GM08714 (cell line): ENCODE measurements around the gene SLC9A5.

Experiments used
- H3K4me3 ChIP-seq: fragments of 200-500 bp; sonication (Bioruptor generic); 2 replicates; pipeline ENCODE4 v1.5.1; 2014; ENCODE audit warnings: mild to moderate bottlenecking, low read length, inconsistent platforms
- ZNF274 ChIP-seq: IDR thresholded peaks from 2 replicates; pipeline ENCODE4 v1.6.1; 2012; ENCODE audit warnings: mild to moderate bottlenecking, low read depth, low read length

SLC9A5 gene

DNA sequence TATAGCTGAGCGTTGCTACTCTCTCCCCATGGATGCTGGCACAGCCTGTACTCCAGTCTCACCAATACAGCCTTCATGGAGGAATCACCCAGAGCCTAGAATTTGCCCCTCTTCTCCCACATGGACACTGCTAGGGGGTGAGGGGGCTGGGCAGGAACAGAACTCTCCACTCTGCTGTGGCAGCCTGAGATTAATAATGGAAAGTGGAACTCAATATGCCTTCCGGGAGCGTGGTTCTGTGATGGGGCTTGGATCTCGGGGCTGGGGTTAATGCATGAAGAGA is 1.2 kb downstream of the SLC9A5 start:
- no peak for TF ChIP-seq ZNF274
- no peak overlapping the region for H3K4me3 ChIP-seq

DNA sequence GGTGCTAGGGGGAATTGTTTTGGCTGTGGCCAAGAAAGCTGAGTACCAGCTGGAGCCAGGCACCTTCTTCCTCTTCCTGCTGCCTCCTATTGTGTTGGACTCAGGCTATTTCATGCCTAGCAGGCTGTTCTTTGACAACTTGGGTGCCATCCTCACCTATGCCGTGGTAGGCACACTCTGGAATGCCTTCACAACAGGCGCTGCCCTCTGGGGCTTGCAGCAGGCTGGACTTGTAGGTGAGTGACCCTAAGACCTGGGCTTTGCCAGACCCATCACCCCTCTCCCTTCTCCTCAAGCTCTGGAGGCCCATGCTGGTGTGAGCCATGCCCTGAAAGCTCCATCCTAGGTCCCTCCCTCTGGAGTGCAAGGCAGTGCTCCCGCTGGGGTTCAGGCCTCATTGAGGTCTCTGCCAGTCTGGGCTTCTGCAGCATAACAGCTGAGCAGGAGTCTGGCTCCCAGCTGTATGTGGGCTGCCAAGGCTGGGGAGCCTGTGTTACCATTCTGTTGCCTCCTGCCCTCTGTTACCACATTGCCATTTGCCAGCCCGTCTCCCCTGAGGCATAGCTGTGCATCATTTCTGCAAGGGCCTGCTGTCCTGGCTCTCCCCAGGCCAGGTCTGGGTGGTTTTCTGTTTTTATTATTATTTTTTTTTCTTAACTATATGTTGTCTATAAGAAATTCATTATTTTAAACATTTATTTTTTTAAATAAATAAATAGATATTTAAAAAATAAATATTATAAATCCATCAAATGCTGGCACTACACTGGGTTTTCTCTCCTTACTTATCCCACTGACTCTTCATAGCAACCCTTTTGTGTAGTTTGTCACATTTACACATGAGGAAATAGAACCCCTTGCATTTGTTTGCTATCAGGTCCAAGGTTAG is 4.1 kb downstream of the SLC9A5 start:
- no peak for TF ChIP-seq ZNF274

DNA sequence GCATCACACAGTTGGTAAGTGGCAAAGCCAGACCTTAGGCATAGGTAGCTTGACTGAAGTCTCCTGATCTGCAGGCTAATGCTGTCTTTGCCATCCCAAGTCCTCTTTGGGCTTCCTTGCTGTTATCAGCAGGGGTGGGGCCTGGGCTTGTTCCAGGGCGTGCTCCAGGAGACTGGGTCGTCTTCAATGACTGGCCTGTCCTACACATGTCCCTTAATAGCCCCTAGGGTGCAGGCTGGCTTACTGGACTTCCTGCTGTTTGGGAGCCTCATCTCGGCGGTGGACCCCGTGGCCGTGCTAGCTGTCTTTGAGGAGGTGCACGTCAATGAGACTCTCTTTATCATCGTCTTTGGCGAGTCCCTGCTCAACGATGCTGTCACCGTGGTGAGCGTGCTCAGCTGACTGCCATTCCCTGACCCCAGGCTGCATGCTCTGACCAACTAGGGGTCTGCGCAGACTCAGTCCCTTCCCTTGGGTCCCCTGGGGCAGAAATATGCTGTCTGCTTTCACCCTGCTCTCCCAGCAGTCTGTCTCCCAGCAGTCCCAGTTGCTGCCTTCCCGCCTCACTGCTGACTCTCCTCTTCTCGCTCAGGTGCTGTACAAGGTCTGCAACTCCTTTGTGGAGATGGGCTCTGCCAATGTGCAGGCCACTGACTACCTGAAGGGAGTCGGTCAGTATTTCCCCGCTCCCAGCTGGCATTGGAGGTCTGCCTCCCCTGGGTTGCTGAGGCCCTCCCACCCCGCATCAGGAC is 6.2 kb downstream of the SLC9A5 start:
- TF ChIP-seq ZNF274, result no peak
- no peak overlapping the region for H3K4me3 ChIP-seq

More for the DNA sequence above, 4.1 kb downstream of the SLC9A5 start:
- no peak overlapping the region for H3K4me3 ChIP-seq

DNA sequence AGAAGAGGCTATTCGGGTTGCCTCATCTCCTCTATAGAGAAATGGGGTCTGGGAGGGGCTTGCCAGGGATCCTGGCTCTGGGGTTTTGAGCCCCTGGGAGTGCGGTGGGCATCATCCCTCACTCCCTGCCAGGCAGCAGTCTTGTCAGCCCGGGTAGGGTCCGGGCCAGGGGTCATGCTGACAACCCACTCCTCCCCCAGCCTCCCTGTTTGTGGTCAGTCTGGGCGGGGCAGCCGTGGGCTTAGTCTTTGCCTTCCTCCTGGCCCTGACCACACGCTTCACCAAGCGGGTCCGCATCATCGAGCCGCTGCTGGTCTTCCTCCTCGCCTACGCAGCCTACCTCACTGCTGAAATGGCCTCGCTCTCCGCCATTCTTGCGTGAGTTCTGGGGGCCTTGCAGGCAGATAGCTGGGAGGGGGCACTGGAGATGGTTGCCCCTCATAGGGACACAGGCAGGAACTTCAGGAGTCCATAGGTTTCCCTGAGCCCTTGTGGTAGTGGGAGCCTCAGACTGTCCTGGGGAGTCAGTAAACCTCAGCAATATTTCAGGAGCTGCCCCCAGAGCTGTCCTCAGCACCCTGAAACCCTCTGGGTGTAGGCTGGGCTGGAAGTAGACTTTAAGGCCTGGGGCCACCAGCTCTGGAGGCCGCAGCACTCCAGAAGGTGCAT is 6.9 kb downstream of the SLC9A5 start:
- no peak overlapping the region for H3K4me3 ChIP-seq
- no peak for TF ChIP-seq ZNF274

DNA sequence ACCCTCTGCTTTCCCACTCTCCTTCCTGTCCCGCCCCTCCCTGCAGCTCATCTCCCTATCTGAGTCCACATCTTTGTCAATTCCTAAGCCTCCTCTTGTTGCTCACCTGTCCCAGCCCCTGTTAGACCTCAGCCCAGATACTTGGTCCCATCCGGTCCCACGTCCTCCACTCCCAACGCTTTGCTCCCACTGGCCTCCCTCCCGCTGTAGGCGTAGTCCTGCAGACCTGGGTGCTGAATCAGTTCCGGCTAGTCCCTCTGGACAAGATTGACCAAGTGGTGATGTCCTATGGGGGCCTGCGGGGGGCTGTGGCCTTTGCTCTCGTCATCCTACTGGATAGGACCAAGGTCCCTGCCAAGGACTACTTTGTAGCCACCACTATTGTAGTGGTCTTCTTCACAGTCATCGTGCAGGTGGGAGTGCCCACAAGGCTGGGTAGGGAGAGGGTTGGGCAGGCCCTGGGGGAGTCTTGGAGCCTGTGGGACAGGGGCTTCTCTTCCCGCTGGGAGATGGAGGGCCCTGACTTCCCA is 8.0 kb downstream of the SLC9A5 start:
- no peak for TF ChIP-seq ZNF274
- H3K4me3 ChIP-seq, result no peak overlapping the region

DNA sequence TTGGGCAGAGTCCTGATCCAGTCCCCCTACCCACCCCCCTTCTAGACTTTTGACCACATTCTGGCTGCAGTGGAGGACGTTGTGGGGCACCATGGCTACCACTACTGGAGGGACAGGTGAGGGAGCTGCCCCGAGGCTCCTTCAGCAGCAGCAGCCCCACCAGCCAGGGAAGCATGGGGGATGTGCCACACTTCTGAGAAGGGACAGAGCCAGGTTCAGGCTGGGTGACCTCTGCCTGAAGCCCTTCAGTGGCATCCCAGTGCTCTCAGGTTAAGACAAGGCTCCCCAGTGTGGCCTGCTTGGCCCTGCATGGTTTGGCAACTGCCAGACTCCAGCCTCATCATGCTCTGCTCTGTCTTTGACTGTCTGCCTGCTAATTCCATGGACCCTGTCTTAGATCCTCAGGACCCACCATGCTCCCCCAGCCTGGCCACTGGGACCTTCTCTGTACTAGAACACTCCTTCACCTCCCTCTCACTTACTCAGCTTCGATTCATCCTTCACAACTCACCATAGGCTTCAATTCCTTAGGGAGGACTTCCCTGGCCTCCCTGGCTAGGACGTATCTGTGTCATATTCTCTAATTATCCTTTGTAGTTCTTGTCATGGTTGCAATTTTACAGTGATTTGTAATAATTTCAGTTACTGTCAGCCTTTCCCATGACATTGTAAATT is 8.8 kb downstream of the SLC9A5 start:
- no peak for TF ChIP-seq ZNF274
- H3K4me3 ChIP-seq, result no peak overlapping the region

DNA sequence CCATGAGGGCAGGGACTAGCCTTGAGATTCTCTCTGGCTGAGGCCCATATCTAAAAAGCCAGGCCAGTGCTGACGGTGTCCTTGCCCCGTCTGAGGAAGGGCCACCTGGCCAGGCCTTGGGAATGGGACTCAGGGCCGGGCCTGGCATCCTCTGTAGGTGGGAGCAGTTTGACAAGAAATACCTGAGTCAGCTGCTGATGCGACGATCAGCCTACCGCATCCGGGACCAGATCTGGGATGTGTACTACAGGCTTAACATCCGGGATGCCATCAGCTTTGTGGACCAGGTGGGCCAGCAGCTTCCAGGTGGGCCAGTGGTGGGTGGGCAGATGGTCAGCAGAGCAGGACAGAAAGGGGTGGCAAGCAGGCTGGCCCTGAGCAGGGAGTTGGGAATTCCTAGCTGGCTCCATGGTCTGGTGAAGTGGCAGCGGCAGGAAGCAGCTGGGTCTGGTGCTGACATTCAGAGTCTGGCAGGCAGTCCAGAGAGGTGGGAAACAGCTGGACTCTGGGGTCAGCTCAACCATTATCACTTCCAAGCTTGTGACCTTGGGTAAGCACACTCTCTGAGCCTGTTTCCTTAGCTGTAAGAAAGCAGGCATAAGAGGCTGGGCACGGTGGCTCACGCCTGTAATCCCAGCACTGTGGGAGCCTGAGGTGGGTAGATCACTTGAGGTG is 9.5 kb downstream of the SLC9A5 start:
- TF ChIP-seq ZNF274, result no peak
- no peak overlapping the region for H3K4me3 ChIP-seq

DNA sequence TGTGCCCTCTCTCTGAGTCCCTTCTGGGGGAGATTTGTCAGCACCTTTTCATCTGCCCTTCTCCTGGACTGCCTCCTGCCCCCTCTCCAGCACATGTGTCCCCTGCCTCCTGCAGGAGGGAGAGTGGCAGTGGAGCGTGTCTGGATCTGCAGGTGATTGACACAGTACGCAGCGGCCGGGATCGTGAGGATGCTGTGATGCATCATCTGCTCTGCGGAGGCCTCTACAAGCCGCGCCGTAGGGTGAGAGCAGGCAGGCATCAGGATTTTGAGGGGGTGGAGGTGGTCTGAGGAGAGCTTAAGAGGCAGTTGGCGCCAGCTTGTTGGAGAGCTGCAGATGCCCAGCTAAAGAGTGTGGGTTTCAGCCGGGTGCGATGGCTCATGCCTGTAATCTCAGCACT is 10.9 kb downstream of the SLC9A5 start:
- no peak overlapping the region for H3K4me3 ChIP-seq
- no peak for TF ChIP-seq ZNF274

DNA sequence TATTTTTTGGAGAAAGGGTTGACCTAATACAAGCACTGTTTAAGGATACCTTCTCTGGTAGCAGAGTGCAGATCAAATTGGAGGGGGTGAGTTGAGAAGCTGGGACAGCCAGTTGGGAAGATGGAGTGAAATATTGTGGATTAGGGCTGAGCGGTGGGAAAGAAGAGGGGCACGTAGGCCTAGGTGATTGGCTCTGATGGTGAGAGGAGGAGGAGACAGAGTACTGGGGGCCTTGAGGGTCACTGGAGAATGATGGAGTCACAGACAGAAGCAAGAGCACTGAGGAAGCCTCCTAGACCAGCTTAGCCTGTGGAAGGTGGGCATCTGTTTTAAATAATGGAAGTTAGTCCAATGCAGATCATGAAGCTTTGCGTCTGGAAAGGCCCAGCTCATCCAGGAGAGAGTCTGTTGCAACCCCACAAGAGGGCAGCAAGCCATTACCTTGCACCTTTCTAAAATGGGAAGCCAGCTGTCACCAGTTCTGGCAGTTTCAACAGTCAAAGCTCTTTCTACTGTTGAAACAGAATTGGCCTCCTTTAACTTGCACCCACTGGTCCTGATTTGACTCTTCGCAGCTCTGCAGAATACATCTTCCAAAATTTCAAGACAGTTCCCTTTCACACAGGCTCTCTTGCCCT is 11.8 kb downstream of the SLC9A5 start:
- no peak for TF ChIP-seq ZNF274
- H3K4me3 ChIP-seq, result no peak overlapping the region

DNA sequence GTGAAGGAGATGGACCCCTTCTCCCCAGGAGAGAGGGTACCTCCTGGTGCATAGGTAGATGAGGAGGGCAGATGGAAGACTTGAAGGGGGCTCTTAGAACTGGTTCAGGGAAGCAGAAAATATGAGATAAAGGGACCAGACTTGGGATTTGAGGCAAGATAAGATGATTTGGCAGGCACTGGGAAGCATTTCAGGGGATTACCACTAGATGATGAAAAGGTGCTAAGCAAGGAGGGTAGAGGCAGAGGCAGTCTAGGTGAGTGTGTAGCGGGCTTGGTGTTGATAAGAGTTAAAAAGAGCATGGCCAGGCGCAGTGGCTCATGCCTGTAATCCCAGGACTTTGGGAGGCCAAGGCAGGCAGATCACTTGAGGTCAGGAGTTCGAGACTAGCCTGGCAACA is 14.4 kb downstream of the SLC9A5 start:
- no peak for TF ChIP-seq ZNF274
- no peak overlapping the region for H3K4me3 ChIP-seq

DNA sequence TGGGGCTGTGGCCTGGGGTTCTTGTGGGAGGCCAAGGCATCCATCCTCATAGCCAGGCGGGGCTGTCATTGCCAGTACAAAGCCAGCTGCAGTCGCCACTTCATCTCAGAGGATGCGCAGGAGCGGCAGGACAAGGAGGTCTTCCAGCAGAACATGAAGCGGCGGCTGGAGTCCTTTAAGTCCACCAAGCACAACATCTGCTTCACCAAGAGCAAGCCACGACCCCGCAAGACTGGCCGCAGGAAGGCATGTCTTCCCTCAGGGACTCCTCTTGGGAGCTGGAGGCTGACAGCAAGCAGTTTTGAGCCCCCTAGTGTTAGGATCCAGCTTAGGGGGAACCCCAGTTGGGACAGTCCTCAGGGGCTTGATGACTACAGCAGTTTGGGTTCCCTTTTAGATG is 15.5 kb downstream of the SLC9A5 start:
- TF ChIP-seq ZNF274, result no peak
- H3K4me3 ChIP-seq, result no peak overlapping the region

DNA sequence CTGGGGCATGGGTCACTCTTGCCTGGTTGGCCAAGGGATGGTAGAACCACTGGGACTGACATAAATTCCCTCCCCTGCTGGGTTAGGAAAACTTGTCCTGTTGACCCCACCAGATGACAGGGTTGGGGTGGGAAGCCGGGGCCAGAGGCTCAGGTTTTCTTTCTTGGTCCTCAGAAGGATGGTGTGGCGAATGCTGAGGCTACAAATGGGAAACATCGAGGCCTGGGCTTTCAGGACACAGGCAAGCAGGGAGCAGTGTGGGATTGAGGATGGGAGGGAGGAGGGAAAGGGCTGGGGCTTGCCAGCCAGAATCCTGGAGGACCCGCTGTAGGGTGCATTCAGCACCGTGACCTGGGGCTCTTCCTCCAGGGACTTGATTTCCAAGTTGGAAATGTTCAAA is 16.1 kb downstream of the SLC9A5 start:
- TF ChIP-seq ZNF274, result no peak
- no peak overlapping the region for H3K4me3 ChIP-seq

DNA sequence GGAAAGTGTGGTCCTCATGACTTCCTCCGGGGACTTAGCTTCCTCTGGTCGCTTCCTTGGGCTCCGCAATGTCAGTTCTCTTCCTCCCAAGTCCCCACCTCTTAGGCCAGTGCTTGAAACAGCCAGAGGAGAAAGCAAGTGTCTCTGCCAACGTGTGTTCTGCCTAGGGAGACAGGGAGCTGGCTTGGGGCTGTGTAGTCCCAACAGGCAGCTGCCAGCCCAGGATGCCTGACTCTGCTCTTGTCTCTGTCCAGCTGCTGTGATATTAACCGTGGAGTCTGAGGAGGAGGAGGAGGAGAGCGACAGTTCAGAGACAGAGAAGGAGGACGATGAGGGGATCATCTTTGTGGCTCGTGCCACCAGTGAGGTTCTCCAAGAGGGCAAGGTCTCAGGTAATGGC is 17.1 kb downstream of the SLC9A5 start:
- no peak for TF ChIP-seq ZNF274
- no peak overlapping the region for H3K4me3 ChIP-seq
